Peyer's patch (tissue), 4 donors: ENCODE results near the gene PARVA.

Experiments
- CTCF ChIP-seq, 6 experiments: fragments of 450-650 bp in 4 of 6; fragments of 200-600 bp in 2 of 6; sonication (generic) in 1 of 6; IDR thresholded peaks; one replicate each; pipeline ENCODE4 v1.5.1; 2017 to 2019; ENCODE audit warnings: antibody characterized with exemption in 6 of 6, mild to moderate bottlenecking in 3 of 6, moderate library complexity in 1 of 6
- POLR2A ChIP-seq, 2 donors: fragments of 450-650 bp; IDR thresholded peaks; one replicate each; pipeline ENCODE4 v1.5.1; 2017; ENCODE audit warnings: antibody characterized with exemption in 2 of 2, mild to moderate bottlenecking in 2 of 2, moderate library complexity in 2 of 2

- TF ChIP-seq CTCF (IDR thresholded peaks at IDR 0.05), result no peak
- TF ChIP-seq POLR2A (IDR thresholded peaks at IDR 0.05), result no peak
These were observed 11.7 kb downstream of the PARVA start for GRCh38 chr11:12388939-12389670.
